ENCODE results near the gene TNFRSF19.

The TNFRSF19 gene

DNA sequence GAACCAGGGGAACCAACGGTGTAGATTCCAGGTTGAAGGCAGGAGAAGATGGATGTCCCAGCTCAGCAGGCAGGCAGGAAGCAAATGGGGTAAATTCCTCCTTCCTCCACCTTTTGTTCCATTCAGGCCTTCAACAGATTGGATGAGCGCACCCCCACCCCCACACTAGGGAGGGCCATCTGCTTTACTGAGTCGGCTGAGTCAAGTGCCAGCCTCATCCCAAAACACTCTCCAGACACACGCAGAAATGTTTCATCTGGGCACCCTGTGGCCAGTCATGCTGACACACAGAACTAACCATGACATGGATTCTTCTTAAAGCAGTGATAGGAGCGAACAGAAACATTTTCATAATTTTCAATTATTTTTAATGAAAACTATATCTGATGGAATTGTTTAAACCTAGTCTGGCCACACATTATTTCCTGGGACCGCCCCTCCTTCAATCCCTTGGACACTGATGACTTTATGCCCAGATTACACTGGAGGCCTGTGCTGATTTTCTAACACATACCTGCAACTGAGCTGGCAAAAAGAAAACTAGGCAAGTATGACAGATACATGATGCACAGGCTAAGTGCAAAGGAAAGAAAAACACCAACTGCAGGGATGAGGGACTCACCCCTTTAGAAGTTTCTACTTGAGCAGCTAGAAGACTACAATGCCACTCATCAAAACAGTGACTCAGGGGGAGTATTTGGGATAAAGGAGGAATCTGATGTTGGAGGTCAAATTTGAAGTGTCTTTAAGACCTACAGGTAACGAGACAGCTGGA lies 154.2 kb downstream of the TNFRSF19 start:
- no peak for DNase-seq

Measured in right hindlimb (tissue), 1 donor.